ENCODE results near the gene GRM1. TPM values are rescaled to one million over a fixed set of nuclear protein-coding genes. Genes with fewer than 3 reads are reported as not detected.

GRM1 gene
- polyA plus RNA-seq, 3 donors, result not detected

- H3K79me2 ChIP-seq (ENCODE audit: insufficient read depth, low read length), result no peaks in the 10 kb centered on the region
- no peaks in the 10 kb centered on the region for H3K4me1 ChIP-seq (ENCODE audit: control insufficient read depth in 1 of 2, insufficient read depth in 2 of 2, low read length in 2 of 2)
- no peak for DNase-seq
- peaks cover 0 to 13% of the 10 kb centered on the region in 2 donors for H3K9me3 ChIP-seq (replicated peaks in 1 of 2; ENCODE audit: control insufficient read depth in 1 of 2, insufficient read depth in 1 of 2, low read length in 2 of 2)
- H3K27ac ChIP-seq (ENCODE audit: low read depth in 1 of 2, low read length in 2 of 2), result no peak overlapping the region
- no peak overlapping the region for H3K4me2 ChIP-seq (replicated peaks; ENCODE audit: extremely low read depth, low read length, poor library complexity, severe bottlenecking)
- H3K27me3 ChIP-seq (ENCODE audit: control insufficient read depth in 2 of 2, insufficient read depth in 2 of 2, low read length in 2 of 2), result no peaks in the 10 kb centered on the region
- H3K4me1 Mint-ChIP-seq, result no peaks in the 10 kb centered on the region
- no peaks in the 10 kb centered on the region for H3K36me3 ChIP-seq (replicated peaks in 1 of 2; ENCODE audit: control insufficient read depth in 1 of 2, insufficient read depth in 2 of 2, low read length in 2 of 2)
- no peak overlapping the region for H3K4me3 Mint-ChIP-seq
- H3K9me3 Mint-ChIP-seq, result peaks cover 7 to 22% (median 14%) of the 10 kb centered on the region in 7 donors
- no CpG with 5 or more reads among the region's 1 CpG for WGBS (ENCODE audit: insufficient coverage)
- no peak overlapping the region for H3K4me3 ChIP-seq (replicated peaks in 1 of 3; ENCODE audit: low read depth in 2 of 3, low read length in 3 of 3)
- H2AFZ ChIP-seq (ENCODE audit: insufficient read depth, low read depth, low read length, poor library complexity, severe bottlenecking), result no peak overlapping the region
- H3K9ac ChIP-seq (ENCODE audit: insufficient read depth, low read length, poor library complexity, severe bottlenecking), result no peak overlapping the region
- no peak overlapping the region for H3K27ac Mint-ChIP-seq
- no peaks in the 10 kb centered on the region for H3K36me3 Mint-ChIP-seq
- intact Hi-C loops (cut with micrococcal nuclease), result no loop called here
- no peak for TF ChIP-seq CTCF (IDR thresholded peaks at IDR 0.05)
- peaks cover 0 to 2% (median 0%) of the 10 kb centered on the region in 3 donors for H3K27me3 Mint-ChIP-seq (ENCODE audit: low read depth in 3 of 3)
- H4K20me1 ChIP-seq (ENCODE audit: insufficient read depth, low read length), result no peaks in the 10 kb centered on the region
Measured at GRCh38 chr6:146110990-146111389, 82.1 kb downstream of the GRM1 start.

GRCh38 chr6:146111881-146112450 lies 83.1 kb downstream of the GRM1 start:
- no peak overlapping the region for H3K9ac ChIP-seq (ENCODE audit: insufficient read depth, low read length, poor library complexity, severe bottlenecking)
- no peaks in the 10 kb centered on the region for H3K4me1 ChIP-seq (ENCODE audit: control insufficient read depth in 1 of 2, insufficient read depth in 2 of 2, low read length in 2 of 2)
- Mint-ChIP-seq H3K27ac (no peak overlapping the region), H3K27me3 (ENCODE audit: low read depth in 3 of 3) (peaks cover 0 to 2% (median 0%) of the 10 kb centered on the region in 3 donors), H3K36me3 (no peaks in the 10 kb centered on the region), H3K4me3 (no peak overlapping the region), H3K4me1 (no peaks in the 10 kb centered on the region), H3K9me3 (peaks cover 7 to 22% (median 14%) of the 10 kb centered on the region in 7 donors)
- no peak for TF ChIP-seq CTCF (IDR thresholded peaks at IDR 0.05)
- intact Hi-C loops (cut with micrococcal nuclease), result no loop called here
- H3K4me3 ChIP-seq (replicated peaks in 1 of 3; ENCODE audit: low read depth in 2 of 3, low read length in 3 of 3), result no peak overlapping the region
- no peak overlapping the region for H2AFZ ChIP-seq (ENCODE audit: insufficient read depth, low read depth, low read length, poor library complexity, severe bottlenecking)
- peaks cover 0 to 13% of the 10 kb centered on the region in 2 donors for H3K9me3 ChIP-seq (replicated peaks in 1 of 2; ENCODE audit: control insufficient read depth in 1 of 2, insufficient read depth in 1 of 2, low read length in 2 of 2)
- DNase-seq, result no peak
- no peak overlapping the region for H3K4me2 ChIP-seq (replicated peaks; ENCODE audit: extremely low read depth, low read length, poor library complexity, severe bottlenecking)
- H3K27ac ChIP-seq (ENCODE audit: low read depth in 1 of 2, low read length in 2 of 2), result no peak overlapping the region
- H3K79me2 ChIP-seq (ENCODE audit: insufficient read depth, low read length), result no peaks in the 10 kb centered on the region
- no peaks in the 10 kb centered on the region for H4K20me1 ChIP-seq (ENCODE audit: insufficient read depth, low read length)
- no peaks in the 10 kb centered on the region for H3K36me3 ChIP-seq (replicated peaks in 1 of 2; ENCODE audit: control insufficient read depth in 1 of 2, insufficient read depth in 2 of 2, low read length in 2 of 2)
- H3K27me3 ChIP-seq (ENCODE audit: control insufficient read depth in 2 of 2, insufficient read depth in 2 of 2, low read length in 2 of 2), result no peaks in the 10 kb centered on the region

All from CD14-positive monocyte (primary cell).